GM23338 (cell line): ENCODE data around the gene SAFB. TPM values are rescaled to one million over a fixed set of nuclear protein-coding genes. Genes with fewer than 3 reads are reported as not detected.

ENCODE experiments used
- CREB1 ChIP-seq: fragments of 250-450 bp; sonication (Bioruptor Pico); IDR thresholded peaks from 2 replicates; pipeline ENCODE4 v1.5.0; 2020; ENCODE audit warnings: low read depth, mild to moderate bottlenecking, moderate library complexity
- EZH2phosphoT487 ChIP-seq: fragments of 200-600 bp; sonication (generic); IDR thresholded peaks from one replicate; pipeline ENCODE4 v1.8.1; 2018; ENCODE audit warnings: antibody characterized with exemption; ENCODE audit not compliant: unreplicated experiment
- NANOG ChIP-seq: IDR thresholded peaks from 2 replicates; pipeline ENCODE4 v1.6.1; 2016; ENCODE audit warnings: antibody characterized with exemption, borderline replicate concordance
- POLR2AphosphoS5 ChIP-seq: IDR thresholded peaks from 2 replicates; pipeline ENCODE4 v1.6.1; 2016; ENCODE audit warnings: antibody characterized with exemption, low read depth
- STAT1 ChIP-seq: IDR thresholded peaks from one replicate; pipeline ENCODE4 v1.6.1; 2016; ENCODE audit warnings: antibody characterized with exemption; ENCODE audit not compliant: unreplicated experiment
- ZNF114 ChIP-seq: fragments of 250-450 bp; sonication (Bioruptor Pico); IDR thresholded peaks from 2 replicates; pipeline ENCODE4 v1.5.0; 2020; ENCODE audit warnings: mild to moderate bottlenecking, moderate library complexity
- ZNF331 ChIP-seq: fragments of 250-450 bp; sonication (Bioruptor Pico); IDR thresholded peaks from 2 replicates; pipeline ENCODE4 v1.5.0; 2020; ENCODE audit warnings: low read depth, mild to moderate bottlenecking, moderate library complexity
- polyA plus RNA-seq: library from polyadenylated mRNA; unstranded; fragments of >200 nt; fragmentation: Nextera tagmentation; extraction: Ambion mirVana; gene quantifications from 2 replicates; pipeline ENCODE4 v1.2.1, GENCODE V29; 2016
- total RNA-seq: library from RNA; depleted of rRNA; stranded (reverse); fragments of >200 nt; shearing (Covaris generic); gene quantifications from 2 replicates; pipeline ENCODE4 v1.2.3, GENCODE V29; 2014
- TF ChIP-seq, protein P1 (sequence below): fragments of 250-450 bp; sonication (Bioruptor Pico); IDR thresholded peaks from 2 replicates; pipeline ENCODE4 v1.5.0; 2020; ENCODE audit warnings: mild to moderate bottlenecking, moderate library complexity
- TF ChIP-seq, protein P2 (sequence below): IDR thresholded peaks from one replicate; pipeline ENCODE4 v1.6.1; 2018; ENCODE audit warnings: antibody characterized with exemption; ENCODE audit not compliant: unreplicated experiment

SAFB gene
- total and polyA plus RNA-seq, 2 experiments from 2014 or later = 85.2 to 109 TPM

DNA sequence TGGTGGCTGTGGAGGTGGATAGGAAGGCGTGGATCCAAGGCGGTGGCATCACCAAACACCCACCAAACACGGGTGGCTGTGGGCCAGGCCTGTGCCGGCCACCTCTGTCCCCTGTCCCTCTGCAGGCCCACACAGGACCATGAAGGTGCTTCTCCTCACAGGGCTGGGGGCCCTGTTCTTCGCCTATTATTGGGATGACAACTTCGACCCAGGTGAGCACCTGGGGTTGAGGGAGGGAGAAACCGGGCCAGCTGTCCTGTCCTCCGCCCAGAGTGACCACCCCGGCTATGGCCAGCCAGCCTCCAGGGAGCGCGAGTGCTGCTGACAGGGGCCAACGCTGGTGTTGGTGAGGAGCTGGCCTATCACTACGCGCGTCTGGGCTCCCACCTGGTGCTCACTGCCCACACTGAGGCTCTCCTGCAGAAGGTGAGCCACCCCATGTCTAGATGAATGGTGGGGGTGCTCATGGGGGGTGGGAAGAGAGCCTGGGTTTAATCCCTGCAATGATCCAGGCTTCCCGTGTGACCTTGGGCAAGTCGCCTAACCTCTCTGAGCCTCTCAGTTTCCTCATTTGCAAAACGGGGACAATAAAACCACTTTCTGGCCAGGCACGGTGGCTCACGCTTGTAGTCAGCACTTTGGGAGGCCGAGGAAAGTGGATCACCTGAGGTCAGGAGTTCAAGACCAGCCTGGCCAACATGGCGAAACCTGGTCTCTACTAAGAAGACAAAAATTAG is 62.0 kb downstream of the SAFB start (continued):
- TF ChIP-seq, protein P1, sequence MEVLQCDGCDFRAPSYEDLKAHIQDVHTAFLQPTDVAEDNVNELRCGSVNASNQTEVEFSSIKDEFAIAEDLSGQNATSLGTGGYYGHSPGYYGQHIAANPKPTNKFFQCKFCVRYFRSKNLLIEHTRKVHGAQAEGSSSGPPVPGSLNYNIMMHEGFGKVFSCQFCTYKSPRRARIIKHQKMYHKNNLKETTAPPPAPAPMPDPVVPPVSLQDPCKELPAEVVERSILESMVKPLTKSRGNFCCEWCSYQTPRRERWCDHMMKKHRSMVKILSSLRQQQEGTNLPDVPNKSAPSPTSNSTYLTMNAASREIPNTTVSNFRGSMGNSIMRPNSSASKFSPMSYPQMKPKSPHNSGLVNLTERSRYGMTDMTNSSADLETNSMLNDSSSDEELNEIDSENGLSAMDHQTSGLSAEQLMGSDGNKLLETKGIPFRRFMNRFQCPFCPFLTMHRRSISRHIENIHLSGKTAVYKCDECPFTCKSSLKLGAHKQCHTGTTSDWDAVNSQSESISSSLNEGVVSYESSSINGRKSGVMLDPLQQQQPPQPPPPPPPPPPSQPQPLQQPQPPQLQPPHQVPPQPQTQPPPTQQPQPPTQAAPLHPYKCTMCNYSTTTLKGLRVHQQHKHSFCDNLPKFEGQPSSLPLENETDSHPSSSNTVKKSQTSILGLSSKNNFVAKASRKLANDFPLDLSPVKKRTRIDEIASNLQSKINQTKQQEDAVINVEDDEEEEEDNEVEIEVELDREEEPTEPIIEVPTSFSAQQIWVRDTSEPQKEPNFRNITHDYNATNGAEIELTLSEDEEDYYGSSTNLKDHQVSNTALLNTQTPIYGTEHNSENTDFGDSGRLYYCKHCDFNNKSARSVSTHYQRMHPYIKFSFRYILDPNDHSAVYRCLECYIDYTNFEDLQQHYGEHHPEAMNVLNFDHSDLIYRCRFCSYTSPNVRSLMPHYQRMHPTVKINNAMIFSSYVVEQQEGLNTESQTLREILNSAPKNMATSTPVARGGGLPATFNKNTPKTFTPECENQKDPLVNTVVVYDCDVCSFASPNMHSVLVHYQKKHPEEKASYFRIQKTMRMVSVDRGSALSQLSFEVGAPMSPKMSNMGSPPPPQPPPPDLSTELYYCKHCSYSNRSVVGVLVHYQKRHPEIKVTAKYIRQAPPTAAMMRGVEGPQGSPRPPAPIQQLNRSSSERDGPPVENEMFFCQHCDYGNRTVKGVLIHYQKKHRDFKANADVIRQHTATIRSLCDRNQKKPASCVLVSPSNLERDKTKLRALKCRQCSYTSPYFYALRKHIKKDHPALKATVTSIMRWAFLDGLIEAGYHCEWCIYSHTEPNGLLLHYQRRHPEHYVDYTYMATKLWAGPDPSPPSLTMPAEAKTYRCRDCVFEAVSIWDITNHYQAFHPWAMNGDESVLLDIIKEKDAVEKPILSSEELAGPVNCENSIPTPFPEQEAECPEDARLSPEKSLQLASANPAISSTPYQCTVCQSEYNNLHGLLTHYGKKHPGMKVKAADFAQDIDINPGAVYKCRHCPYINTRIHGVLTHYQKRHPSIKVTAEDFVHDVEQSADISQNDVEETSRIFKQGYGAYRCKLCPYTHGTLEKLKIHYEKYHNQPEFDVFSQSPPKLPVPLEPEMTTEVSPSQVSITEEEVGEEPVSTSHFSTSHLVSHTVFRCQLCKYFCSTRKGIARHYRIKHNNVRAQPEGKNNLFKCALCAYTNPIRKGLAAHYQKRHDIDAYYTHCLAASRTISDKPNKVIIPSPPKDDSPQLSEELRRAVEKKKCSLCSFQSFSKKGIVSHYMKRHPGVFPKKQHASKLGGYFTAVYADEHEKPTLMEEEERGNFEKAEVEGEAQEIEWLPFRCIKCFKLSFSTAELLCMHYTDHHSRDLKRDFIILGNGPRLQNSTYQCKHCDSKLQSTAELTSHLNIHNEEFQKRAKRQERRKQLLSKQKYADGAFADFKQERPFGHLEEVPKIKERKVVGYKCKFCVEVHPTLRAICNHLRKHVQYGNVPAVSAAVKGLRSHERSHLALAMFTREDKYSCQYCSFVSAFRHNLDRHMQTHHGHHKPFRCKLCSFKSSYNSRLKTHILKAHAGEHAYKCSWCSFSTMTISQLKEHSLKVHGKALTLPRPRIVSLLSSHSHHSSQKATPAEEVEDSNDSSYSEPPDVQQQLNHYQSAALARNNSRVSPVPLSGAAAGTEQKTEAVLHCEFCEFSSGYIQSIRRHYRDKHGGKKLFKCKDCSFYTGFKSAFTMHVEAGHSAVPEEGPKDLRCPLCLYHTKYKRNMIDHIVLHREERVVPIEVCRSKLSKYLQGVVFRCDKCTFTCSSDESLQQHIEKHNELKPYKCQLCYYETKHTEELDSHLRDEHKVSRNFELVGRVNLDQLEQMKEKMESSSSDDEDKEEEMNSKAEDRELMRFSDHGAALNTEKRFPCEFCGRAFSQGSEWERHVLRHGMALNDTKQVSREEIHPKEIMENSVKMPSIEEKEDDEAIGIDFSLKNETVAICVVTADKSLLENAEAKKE (CRISPR knock-in tag) = no peak
- no peak for TF ChIP-seq NANOG
- TF ChIP-seq, protein P2, sequence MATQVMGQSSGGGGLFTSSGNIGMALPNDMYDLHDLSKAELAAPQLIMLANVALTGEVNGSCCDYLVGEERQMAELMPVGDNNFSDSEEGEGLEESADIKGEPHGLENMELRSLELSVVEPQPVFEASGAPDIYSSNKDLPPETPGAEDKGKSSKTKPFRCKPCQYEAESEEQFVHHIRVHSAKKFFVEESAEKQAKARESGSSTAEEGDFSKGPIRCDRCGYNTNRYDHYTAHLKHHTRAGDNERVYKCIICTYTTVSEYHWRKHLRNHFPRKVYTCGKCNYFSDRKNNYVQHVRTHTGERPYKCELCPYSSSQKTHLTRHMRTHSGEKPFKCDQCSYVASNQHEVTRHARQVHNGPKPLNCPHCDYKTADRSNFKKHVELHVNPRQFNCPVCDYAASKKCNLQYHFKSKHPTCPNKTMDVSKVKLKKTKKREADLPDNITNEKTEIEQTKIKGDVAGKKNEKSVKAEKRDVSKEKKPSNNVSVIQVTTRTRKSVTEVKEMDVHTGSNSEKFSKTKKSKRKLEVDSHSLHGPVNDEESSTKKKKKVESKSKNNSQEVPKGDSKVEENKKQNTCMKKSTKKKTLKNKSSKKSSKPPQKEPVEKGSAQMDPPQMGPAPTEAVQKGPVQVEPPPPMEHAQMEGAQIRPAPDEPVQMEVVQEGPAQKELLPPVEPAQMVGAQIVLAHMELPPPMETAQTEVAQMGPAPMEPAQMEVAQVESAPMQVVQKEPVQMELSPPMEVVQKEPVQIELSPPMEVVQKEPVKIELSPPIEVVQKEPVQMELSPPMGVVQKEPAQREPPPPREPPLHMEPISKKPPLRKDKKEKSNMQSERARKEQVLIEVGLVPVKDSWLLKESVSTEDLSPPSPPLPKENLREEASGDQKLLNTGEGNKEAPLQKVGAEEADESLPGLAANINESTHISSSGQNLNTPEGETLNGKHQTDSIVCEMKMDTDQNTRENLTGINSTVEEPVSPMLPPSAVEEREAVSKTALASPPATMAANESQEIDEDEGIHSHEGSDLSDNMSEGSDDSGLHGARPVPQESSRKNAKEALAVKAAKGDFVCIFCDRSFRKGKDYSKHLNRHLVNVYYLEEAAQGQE = no peak
- no peak for TF ChIP-seq CREB1 (CRISPR knock-in tag)
- TF ChIP-seq ZNF114 (CRISPR knock-in tag) = no peak
- TF ChIP-seq EZH2phosphoT487 = no peak
- TF ChIP-seq STAT1 = no peak
- no peak for TF ChIP-seq ZNF331 (CRISPR knock-in tag)
- no peak for TF ChIP-seq POLR2AphosphoS5
